Hepatocyte (in vitro differentiated cells): ENCODE data around the gene ADAR. TPM values are rescaled to one million over a fixed set of nuclear protein-coding genes. Genes with fewer than 3 reads are reported as not detected.
A peak's percentile ranks its signal among the peaks of the same experiment; 100 is the strongest.

ENCODE experiments used
- DNase-seq: peaks from one replicate; pipeline ENCODE4 v3.0.0-alpha.2; 2016; ENCODE audit warnings: low spot score
- H2AFZ ChIP-seq: fragments of 200-600 bp; sonication (generic); 2 replicates; pipeline ENCODE4 v1.6.0; 2016; ENCODE audit warnings: antibody characterized with exemption, mild to moderate bottlenecking
- H3K27ac ChIP-seq: fragments of 200-600 bp; sonication (generic); 2 replicates; pipeline ENCODE4 v1.5.1; 2016; ENCODE audit warnings: mild to moderate bottlenecking
- H3K27me3 ChIP-seq: fragments of 200-600 bp; sonication (generic); 2 replicates; pipeline ENCODE4 v1.6.1; 2016
- H3K36me3 ChIP-seq: fragments of 200-600 bp; sonication (generic); replicated peaks from 2 replicates; pipeline ENCODE4 v1.5.1; 2016; ENCODE audit warnings: low read depth; ENCODE audit not compliant: insufficient read depth
- H3K4me1 ChIP-seq: fragments of 200-600 bp; sonication (generic); 2 replicates; pipeline ENCODE4 v1.5.1; 2016; ENCODE audit warnings: mild to moderate bottlenecking, moderate library complexity; ENCODE audit not compliant: insufficient read depth
- H3K4me2 ChIP-seq: fragments of 200-600 bp; sonication (generic); 2 replicates; pipeline ENCODE4 v1.6.0; 2016
- H3K4me3 ChIP-seq: fragments of 200-600 bp; sonication (generic); 2 replicates; pipeline ENCODE4 v1.5.1; 2016; ENCODE audit warnings: mild to moderate bottlenecking
- H3K79me2 ChIP-seq: fragments of 200-600 bp; sonication (generic); 2 replicates; pipeline ENCODE4 v1.6.0; 2017; ENCODE audit warnings: mild to moderate bottlenecking
- H3K9me2 ChIP-seq: fragments of 200-600 bp; sonication (generic); replicated peaks from 2 replicates; pipeline ENCODE4 v1.6.0; 2017; ENCODE audit warnings: mild to moderate bottlenecking; ENCODE audit not compliant: insufficient read depth
- H3K9me3 ChIP-seq: fragments of 200-600 bp; sonication (generic); 2 replicates; pipeline ENCODE4 v1.5.1; 2016; ENCODE audit warnings: low read depth, mild to moderate bottlenecking
- H4K20me1 ChIP-seq: fragments of 200-600 bp; sonication (generic); 2 replicates; pipeline ENCODE4 v1.6.0; 2016; ENCODE audit warnings: mild to moderate bottlenecking; ENCODE audit not compliant: insufficient read depth, poor library complexity, severe bottlenecking
- EZH2 ChIP-seq: fragments of 200-600 bp; sonication (generic); IDR thresholded peaks from 2 replicates; pipeline ENCODE4 v1.6.1; 2016; ENCODE audit warnings: antibody characterized with exemption, mild to moderate bottlenecking, borderline replicate concordance
- EZH2phosphoT487 ChIP-seq: fragments of 200-600 bp; sonication (generic); IDR thresholded peaks from one replicate; pipeline ENCODE4 v1.6.1; 2018; ENCODE audit warnings: antibody characterized with exemption, mild to moderate bottlenecking, low read depth, moderate library complexity; ENCODE audit not compliant: unreplicated experiment, severe bottlenecking
- WGBS: methylation state at CpG from one replicate; pipeline ENCODE4 v1.1.6; 2016; ENCODE audit warnings: low lambda C conversion rate; ENCODE audit errors: missing lambda C conversion rate; 5-methylcytosine and 5-hydroxymethylcytosine counted together
- polyA plus RNA-seq: library from polyadenylated mRNA; unstranded; fragments of >200 nt; fragmentation: Nextera tagmentation; extraction: Ambion mirVana; gene quantifications from 2 replicates; pipeline ENCODE4 v1.2.1, GENCODE V29; 2016
- total RNA-seq: library from RNA; depleted of rRNA; stranded (reverse); fragments of >200 nt; gene quantifications from 2 replicates; pipeline ENCODE4 v1.2.3, GENCODE V29; 2014
- TF ChIP-seq, protein P1 (sequence below): fragments of 200-600 bp; sonication (generic); IDR thresholded peaks from 2 replicates; pipeline ENCODE4 v1.5.1; 2016; ENCODE audit warnings: antibody characterized with exemption, mild to moderate bottlenecking; ENCODE audit not compliant: poor library complexity

The ADAR gene
- total and polyA plus RNA-seq, 2 experiments from 2014 or later = 57.4 to 104 TPM

- peaks cover 27% of the 10 kb centered on the region for H4K20me1 ChIP-seq
- 62% methylated on average over 10 of the region's 10 CpGs for WGBS
- no peak overlapping the region for H3K4me3 ChIP-seq
- H3K36me3 ChIP-seq = no peaks in the 10 kb centered on the region
- DNase-seq = no peak
- H3K4me1 ChIP-seq = peaks cover 18% of the 10 kb centered on the region
- H3K79me2 ChIP-seq = peaks cover 84% of the 10 kb centered on the region
- H3K9me2 ChIP-seq = no peaks in the 10 kb centered on the region
- no peak overlapping the region for H2AFZ ChIP-seq
- no peak overlapping the region for H3K27ac ChIP-seq
- no peaks in the 10 kb centered on the region for H3K9me3 ChIP-seq
- H3K27me3 ChIP-seq = no peaks in the 10 kb centered on the region
- H3K4me2 ChIP-seq = no peak overlapping the region
- no peak for TF ChIP-seq EZH2
- TF ChIP-seq EZH2phosphoT487 = no peak
- TF ChIP-seq, protein P1, sequence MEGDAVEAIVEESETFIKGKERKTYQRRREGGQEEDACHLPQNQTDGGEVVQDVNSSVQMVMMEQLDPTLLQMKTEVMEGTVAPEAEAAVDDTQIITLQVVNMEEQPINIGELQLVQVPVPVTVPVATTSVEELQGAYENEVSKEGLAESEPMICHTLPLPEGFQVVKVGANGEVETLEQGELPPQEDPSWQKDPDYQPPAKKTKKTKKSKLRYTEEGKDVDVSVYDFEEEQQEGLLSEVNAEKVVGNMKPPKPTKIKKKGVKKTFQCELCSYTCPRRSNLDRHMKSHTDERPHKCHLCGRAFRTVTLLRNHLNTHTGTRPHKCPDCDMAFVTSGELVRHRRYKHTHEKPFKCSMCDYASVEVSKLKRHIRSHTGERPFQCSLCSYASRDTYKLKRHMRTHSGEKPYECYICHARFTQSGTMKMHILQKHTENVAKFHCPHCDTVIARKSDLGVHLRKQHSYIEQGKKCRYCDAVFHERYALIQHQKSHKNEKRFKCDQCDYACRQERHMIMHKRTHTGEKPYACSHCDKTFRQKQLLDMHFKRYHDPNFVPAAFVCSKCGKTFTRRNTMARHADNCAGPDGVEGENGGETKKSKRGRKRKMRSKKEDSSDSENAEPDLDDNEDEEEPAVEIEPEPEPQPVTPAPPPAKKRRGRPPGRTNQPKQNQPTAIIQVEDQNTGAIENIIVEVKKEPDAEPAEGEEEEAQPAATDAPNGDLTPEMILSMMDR = no peak
Measured at GRCh38 chr1:154611150-154611862, 3.3 kb upstream of the ADAR start.

GRCh38 chr1:154609398-154610380 lies 1.7 kb upstream of the ADAR start:
- 59% methylated on average over 12 of the region's 12 CpGs for WGBS
- H4K20me1 ChIP-seq = peaks cover 30% of the 10 kb centered on the region
- peak overlapping the region; percentile 83 for H3K4me2 ChIP-seq
- peaks cover 84% of the 10 kb centered on the region for H3K79me2 ChIP-seq
- H3K4me1 ChIP-seq = peaks cover 23% of the 10 kb centered on the region
- no peak for DNase-seq
- no peaks in the 10 kb centered on the region for H3K9me3 ChIP-seq
- no peak overlapping the region for H3K4me3 ChIP-seq
- no peak for TF ChIP-seq EZH2phosphoT487
- TF ChIP-seq, protein P1 = no peak
- no peak for TF ChIP-seq EZH2
- no peaks in the 10 kb centered on the region for H3K27me3 ChIP-seq
- H3K9me2 ChIP-seq = no peaks in the 10 kb centered on the region
- H3K27ac ChIP-seq = peak overlapping the region; percentile 99
- no peak overlapping the region for H2AFZ ChIP-seq
- H3K36me3 ChIP-seq = no peaks in the 10 kb centered on the region

DNA sequence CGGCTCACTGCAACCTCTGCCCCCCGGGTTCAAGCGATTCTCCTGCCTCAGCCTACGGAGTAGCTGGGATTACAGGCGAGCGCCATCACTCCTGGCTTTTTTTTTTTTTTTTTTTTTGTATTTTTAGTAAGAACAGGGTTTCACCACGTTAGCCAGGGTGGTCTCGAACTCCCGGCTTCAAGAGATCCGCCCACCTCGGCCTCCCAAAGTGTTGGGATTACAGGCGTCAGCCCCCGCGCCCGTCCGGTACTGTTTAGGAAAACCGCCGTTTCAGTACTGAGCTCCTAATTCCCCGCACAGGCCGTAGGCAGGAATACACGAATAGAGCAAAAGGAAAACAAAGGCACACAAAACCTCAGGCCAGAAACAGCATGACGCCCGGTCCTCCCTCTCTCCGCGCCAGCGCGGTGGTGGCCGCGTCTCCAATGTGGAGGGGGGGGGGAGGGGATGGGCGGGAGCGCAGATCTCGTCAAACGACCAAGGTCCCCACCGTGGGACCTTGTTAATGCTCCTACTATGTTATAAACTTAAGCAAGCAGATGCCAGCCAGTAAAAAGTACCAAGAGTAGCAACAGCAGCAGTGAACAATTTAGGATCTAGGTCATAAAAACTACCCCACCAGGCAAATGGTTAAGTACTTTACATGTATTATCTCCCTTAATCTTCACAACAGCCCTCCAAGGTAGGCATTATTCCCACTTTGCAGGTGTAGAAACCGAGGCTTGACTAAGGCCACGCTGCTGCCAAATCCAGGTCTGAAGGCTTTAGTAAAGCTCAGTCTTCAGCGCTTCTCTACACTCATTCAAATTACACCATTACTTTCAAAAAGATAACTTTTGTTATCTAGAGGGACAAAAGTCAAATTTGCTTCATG lies 648 bp upstream of the ADAR start:
- Histone ChIP-seq H3K4me1 (peaks cover 23% of the 10 kb centered on the region), H3K27ac (peak overlapping the region; percentile 99), H3K9me3 (no peaks in the 10 kb centered on the region), H2AFZ (peak overlapping the region; percentile 32), H3K9me2 (no peaks in the 10 kb centered on the region), H3K4me2 (peak overlapping the region; percentile 83), H3K4me3 (peak overlapping the region; percentile 20), H4K20me1 (peaks cover 36% of the 10 kb centered on the region), H3K79me2 (peaks cover 84% of the 10 kb centered on the region), H3K36me3 (no peaks in the 10 kb centered on the region), H3K27me3 (no peaks in the 10 kb centered on the region)
- TF ChIP-seq EZH2 = no peak
- TF ChIP-seq, protein P1 = no peak
- no peak for TF ChIP-seq EZH2phosphoT487
- peak; percentile 72 for DNase-seq
- WGBS = 3% methylated on average over 30 of the region's 37 CpGs
